ENCODE results near the gene GMDS. TPM values are rescaled to one million over a fixed set of nuclear protein-coding genes. Genes with fewer than 3 reads are reported as not detected.

The GMDS gene
- total RNA-seq, 1 experiment from 2014 or later, result 11.0 TPM

DNA sequence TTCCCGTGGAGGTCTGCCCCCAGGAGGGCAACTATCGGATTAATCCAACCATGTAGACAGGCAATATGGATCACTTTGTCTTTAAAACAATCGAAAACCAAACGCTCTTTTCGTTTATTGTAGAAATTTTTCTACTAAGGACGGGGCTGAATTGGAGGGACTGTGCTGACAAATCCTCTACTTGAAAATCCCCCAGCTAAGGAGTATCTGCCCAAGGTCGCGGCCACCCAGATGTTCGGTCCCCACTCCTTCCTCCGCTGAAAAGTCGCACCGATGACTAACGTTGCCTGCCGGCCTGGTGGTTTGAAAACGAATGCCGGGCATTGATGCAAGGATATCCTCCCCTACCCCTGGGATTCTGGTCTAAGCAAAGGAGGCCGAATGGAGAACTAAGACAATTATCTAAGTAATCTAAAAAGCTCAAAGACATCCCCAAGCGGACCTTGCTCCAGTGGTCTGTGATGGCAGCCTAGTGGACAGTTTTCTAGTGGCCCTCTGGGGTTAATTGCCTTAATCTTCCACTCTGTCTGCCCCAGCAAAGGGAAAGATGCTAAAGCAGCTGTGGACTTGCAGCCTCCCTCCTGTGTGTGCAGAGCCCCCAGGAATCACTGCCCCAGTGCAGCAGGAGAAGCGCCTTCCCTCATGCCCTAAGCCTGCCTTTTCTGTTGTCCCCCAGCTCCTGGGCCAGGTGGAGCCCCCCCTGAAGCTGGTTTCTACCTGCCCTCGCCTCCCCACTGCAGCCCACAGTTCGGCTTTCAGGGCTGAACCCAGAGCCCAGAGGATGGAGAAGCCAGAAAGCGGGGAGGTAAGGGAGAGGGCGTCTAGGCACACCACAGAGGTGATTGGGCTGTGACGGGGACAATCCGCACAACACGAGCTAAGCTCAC lies 639.3 kb downstream of the GMDS start:
- DNase-seq (ENCODE audit: low read depth), result no peak

DNA sequence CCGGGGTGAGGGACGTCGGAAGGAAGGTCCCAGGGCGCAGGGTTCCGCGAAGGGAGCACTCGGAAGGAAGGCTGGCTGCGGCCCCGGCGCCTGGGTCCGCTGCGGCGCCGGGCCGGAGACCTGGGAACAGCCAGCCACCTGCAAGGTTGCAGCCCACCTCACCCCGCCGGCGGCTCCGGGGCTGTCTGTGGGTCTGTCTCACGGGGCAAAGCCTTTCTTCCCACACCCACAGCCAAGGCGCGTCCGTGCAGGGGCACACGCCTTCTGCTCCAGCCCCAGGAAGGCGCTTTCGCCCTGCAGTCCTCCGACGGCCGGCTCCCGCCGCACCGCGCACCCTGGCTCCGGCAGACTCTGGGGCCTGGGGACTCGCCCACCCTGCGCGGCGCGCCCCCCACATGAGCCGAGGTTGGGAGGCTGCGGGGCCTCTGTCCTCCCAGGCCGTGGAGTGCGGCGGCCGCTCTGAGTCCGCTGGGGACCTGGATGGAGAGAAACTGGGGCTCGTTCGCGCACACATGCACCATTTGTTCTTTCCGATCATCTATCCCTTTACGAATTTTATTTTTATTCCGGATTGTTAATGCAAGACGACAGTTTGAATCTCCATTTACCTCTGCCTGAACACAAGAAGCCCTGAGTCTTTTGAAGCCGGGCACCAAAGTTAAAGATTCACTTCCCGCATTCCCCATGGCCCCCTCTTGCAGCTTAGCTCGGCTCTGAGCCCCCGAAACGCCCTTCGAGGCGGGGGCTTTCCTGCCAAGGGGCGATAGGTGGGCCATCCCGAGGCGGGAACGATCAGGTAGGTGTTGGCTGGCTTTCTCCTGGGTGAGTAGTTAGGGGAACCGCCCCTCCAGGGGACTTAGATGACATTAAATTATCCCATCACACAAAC lies 640.2 kb downstream of the GMDS start:
- no peak for DNase-seq (ENCODE audit: low read depth)

DNA sequence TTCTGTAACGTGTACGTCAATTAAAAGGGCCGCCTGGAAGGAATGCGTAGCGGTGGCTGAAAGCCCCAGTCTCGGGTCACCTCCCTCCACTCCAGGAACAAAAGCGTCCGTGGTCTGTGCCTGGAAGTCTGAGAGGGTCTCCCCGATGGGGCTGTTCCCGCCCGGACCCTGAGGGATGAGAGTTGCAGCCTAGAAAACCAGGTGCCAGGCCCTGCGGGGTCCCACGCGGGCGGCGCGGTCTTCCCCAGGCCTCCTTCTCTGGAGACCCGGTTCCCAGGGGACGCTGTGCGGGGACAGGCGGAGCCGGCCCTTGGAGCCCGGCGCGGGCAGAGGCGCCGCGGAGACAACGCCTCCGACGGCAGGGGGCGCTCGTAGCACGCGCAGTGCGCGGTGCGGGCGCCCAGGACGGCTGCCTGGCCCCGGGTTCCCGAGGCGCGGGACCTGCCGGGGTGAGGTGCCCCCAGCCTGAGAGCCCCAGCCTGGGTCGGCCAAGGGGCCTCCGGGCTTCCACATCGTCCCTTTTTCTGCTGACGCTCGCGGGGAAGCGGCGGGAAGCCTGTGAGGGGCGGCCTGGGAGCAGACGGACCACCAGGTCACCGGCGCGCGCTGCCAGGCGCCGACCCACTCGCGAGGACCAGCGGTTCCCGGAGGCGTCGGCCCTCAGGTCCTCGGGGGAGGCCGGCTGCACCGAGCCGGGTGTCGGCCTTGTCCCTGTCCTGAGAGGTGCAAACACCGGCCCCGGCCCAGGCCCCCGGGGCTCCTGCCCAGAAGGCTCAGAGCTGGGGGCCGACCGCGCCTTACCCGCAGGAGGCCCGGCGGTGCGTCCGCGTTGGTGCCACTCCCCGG lies 641.0 kb downstream of the GMDS start:
- DNase-seq (ENCODE audit: low read depth), result peak; percentile 26

DNA sequence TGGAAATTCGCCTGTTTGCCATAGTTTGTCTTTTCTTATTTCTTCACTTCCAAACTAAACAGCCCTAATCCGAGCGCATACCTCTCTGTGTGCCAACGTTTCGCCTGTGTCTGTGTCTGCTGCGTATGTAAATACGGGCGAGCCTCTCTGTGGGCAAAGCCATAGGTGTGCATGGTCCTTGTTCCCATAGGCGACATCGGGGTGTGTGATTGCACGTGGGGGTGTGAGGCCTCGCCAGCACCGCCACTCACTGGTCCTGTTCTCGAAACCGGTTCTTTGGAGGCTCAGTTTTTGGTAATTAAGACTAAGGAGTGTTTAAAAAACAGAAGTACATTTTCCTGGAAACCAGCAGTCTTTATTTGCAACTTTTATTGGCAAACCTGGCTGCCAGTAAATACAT lies 641.7 kb downstream of the GMDS start:
- DNase-seq (ENCODE audit: low read depth), result no peak

DNA sequence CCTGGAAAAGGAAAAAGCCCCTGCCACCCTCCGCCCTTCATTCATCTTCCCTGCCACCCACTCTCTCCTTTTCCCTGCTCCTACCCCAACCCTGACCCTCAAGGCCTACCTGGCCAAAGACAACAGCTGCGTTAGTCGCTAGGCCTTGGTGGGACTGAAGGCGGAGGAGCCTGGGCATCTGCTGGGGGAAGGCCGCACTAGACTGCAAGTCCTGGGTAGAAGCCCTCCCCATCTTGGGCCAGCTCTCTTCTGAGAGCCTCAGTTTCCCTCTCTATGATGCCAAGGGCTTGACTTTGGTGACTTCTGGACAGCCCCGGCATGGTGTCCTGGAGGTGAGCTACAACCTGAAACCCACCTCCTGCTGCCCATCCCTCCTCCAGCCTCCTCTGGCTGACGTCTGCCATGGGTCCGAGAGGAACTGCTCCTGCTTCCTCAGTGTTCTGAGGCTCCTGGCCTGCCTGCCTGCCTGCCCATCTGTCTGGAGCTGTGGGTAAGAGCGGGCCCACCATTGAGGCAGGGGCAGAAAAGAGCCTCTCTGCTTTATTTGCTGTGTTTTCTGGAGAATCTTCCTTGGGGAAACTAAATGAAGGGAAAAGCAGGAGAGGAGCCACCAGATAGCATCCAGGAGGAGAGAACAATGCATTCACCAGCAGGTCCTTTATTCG lies 643.2 kb downstream of the GMDS start:
- DNase-seq (ENCODE audit: low read depth), result no peak

DNA sequence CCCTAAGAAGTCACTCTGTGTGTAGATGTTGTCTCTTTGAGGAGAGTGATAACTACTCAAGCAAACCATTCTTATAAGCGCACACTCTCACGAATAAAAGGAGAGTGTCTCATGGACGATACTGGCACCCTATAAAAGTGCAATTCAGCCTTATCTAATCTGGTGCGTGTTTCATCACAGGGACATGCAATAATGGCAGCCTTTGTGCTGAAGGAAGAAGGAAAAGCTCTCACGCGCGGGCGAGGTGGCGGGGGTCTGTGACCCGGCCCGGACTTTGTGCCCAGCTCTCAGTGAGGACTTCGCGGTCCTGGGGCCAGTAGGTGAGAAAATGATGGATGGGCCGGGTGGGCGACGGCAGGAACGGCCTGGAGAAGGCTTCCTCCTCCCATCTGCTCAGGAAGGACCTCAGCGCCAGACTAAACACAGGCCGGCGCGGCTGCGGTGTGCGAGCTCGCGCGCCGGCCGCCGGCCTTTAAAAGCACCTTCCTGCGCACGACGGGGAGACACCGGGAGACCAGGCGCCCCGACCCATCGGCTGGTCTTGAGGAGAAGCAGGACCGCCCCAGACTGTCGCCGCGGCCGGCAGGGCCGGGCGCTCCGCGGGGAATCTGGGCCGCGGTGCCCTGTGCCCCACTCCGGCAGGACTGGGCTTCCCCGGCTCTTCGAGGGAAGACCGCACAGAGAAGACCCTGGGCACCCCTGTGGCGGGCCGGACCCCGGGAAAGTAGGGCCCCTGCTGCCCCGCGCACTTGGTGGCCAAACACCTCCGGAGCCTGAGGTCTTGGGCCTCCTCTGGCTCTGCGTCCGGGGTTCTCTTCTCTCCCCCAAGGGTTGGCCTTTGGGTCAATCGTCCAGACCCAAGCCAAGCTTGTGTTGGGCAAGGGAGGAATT lies 644.0 kb downstream of the GMDS start:
- DNase-seq (ENCODE audit: low read depth), result no peak

DNA sequence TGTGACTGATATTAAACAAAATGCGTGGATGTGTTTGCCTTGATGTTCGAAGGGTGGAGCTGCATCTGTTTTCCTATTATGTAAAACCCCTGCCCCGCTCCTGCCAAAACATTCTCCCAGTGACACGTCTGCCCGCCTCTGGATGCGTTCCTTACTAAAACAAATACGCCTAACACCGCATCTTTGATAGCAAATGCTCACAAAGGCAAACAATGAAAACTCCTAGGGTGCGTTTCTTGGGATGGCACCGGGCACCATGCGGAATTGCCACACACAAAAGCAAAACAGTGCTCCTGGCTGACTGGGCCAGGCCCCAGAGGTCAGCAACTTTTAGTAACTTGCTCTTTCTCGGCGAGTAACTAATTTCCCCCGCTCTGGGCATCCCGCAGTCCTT lies 644.6 kb downstream of the GMDS start:
- no peak for DNase-seq (ENCODE audit: low read depth)

DNA sequence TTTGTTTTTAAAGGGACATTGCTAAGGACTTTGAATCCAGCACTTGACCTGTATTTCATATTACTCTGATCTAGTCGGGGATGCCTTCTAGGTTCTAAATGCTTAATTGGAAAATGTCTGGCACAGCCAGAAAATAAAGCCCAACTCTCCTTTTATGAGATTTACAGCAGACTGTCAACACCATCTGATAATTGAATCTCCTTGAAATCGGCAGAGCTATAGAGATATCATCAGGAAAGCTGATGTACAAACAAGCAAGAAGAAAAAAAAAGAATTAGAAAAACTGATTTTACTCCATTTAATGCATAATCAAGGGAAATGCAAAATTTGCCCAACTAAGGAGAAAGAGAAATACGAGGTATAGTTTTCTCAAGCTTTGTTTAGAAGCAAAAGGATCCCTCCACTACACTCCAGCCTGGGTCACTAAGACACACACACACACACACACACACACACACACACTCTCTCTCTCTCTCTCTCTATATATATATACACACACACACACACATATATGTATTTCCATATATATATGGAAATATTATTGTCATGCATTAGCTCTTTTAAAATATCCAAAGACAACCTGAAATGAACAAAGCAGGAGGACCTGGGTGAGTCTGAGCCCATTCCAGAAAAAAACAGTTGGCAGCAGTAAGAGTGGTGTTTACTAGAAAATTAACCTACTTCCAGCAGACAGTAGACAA lies 645.2 kb downstream of the GMDS start:
- DNase-seq (ENCODE audit: low read depth), result no peak

DNA sequence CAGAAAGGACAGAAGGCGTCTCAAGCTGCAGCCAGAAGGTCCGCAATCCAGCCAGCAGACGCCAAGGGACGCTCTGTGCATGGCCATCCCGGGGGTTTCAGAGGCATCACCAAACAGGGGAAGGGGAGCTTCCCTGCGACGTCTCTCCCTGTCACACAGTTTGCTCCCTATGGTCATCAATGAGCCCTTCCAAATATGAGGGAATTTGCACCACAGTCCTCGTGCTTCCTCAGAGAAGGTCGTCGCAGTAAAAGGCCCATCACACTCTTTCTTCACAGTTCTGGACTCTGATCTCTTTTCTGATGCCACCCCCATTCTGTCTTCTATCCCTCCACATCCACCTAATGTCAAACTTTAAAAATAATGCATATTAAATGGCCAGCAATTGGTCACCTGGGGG lies 645.9 kb downstream of the GMDS start:
- DNase-seq (ENCODE audit: low read depth), result no peak

DNA sequence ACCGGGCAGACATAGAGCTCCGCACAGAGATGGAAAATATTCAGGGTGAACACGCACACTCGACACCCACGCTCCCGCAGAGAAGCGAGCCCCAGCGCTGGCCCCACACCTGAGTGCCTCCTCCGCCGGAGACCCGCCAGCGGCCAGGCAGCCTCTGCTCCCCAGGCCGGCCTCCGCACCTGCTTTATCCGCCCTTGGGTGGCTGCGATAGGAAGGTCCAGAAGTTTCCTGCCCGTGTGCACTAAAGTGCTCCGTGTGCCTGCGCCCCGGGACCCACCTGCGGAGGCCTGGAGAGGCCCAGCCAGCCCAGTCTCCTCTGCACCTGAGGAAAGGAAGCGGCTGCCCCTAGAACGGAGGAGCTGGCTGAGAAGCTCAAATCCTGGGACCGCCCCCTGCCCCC lies 646.5 kb downstream of the GMDS start:
- no peak for DNase-seq (ENCODE audit: low read depth)

DNA sequence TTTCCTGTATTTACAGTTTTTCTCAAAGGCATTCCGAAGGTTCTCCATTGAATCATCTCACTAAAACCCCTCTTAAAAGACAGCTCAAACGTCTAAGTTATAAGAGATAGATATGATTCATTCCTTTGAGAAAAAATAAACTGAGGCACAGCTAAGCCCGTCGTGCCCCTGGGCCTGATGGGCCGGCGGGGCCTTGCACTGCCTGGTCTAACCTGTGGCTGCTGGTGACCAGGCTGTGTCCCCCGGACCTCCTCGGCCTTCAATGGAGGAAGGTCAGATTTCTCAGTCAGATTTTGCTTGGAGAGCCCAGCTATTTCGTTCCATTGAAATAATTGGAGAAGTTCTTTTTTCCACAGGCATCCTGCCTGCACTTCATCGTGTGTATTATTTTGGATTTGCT lies 647.0 kb downstream of the GMDS start:
- no peak for DNase-seq (ENCODE audit: low read depth)

DNA sequence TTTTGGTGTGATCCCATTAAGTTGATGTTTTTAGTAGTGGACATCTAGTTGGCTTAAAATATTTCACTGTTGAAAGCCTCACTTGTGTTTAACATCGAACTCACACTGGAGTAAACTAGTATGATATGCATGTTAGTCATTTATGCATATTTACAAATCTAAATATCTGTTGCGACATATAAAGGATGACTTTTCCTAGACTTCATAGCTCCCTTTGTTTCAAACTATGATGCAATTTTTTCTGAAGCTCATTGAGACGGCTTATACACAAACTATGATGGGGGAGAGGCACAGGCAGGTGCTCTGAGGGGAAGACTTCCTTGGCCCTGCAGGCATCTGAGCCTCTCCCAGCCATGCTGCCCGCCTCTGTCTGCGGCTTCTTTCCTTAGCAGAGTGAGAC lies 647.5 kb downstream of the GMDS start:
- DNase-seq (ENCODE audit: low read depth), result peak; percentile 51

DNA sequence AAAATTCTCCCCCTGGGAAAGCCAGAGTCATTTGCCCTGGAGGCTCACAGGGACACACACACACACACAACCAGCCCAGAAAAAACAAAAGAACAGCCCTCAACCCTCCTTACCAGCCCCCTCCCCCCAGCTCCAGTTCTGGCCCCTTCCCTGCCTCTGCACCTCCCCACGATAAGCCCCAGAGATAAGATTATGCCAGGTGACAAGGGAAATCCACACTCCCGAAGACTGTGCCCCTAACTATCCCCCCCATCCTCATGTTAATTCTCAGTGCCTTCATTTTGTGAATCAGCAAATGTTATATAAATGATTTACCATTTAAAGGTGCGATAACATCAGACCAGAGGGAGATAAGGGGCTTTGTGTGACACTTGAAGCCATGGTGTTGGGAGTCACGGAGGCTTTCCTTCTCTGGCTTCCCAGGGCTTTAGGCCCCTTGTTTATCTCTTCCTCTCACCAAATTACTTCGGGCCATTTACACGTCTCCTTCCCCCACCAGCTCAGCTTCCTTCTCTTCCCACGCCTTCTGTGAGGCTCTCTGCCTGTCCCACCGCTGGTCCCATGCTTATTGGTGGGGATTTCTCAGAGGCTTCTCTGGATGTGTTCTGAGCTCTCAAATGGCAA lies 648.2 kb downstream of the GMDS start:
- DNase-seq (ENCODE audit: low read depth), result no peak

DNA sequence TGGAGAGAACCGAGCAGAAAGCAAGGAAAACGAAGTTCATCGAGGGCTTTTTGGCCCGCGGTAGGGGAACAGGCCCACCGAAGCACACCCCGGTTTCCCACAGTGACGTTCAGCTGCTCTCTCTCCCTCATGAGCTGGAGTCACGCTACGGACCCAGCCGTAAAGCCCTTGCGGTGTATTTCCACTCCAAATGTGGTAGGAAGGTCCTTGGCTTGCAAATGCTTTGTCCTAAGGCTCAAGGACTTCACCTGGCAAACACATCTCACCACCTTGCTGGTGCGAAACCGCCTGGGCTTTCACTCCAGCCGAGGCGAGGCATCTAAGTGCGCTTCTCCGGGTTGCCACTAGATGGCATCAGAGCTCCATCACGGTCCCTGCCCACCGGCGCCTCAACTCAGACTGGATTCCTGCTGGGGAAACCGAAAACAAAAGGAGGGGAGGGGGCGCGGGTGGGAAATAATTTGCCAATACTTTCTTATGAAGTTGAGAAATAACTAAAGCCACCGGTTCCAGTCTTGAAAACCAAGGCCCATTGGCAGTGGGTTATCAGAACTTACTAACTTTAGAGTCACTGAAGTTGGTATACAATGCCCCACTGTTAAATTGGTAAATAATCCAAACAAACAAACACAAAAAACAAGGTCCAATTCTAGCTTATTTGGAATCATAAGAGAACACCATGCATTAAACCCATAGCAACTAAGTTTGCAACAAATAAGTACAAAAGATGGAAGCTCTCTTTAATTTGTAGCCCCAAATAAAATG lies 649.1 kb downstream of the GMDS start:
- DNase-seq (ENCODE audit: low read depth), result peak; percentile 26

DNA sequence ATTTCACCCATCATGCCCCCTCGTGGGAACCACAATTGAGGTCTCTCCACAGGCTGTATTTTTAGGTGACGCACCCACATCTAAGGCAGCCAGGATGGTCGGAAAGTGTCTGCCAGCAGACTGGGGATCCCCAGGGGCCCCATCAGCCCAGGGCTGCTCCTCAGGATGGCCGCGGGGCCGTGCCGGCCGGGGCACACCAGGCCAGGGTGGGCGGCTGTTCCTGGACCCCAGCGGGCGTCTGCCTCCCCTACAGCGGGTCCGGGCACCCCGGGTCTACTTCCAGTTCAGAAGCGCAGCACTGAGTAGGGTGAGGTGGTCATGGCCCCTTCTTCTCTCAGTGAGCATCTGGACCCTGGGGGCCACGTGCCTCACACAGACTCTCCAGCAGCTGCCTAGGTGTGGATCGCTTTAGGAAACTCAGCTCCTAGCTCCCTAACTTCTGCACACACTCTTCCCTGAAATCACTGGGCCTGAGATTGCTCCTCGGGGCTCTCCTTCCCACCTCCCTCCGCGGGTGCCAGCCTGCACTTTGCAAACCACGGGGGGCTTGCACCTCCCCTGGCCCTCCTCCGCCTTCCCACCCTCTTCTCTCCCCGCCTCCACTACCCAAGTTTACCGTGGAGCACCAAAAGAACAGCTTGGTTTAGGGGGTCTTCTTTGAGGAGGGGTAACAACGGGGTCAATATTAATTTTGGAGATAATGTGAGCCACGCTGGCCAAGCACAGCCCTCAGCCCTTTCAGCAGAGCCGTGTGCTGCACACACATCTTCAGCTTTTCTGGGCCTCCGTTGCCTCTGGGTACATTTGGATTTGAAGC lies 649.9 kb downstream of the GMDS start:
- no peak for DNase-seq (ENCODE audit: low read depth)

DNA sequence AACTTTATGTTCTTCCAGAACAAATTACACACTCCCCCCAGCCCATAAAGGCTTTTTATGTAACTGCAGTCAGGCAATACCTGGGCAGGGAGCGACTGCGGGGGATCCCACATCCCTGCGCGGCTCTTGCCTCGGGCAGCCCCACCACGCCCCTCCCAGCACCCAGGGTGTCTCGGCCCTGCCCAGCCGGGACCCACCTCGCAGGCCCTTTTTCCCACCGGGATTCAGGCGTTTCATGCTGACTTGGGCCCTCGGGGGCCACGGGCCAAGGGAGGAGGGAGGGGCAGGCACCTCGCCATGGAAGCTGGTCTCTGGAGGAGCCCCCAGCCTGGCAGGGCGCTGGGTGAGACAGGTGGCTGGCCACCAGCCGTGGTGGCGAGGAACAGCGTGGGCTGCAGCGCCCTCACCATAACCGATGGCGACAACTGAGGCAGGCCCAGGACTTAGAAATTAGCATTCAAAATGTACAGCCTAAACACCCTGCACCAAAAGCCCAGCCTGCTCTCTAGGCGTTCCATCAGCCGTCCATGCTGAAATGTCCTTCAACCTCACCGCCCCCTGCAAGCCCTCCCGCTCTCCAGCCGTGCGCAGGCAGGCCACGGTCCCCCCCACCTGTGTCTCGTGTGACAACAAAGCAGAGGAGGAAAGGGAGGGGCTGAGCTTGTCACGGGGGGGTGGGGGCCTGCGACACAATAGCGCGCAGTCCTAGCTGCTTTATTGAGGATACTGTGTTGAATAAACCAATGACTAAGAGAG lies 650.8 kb downstream of the GMDS start:
- DNase-seq (ENCODE audit: low read depth), result no peak

DNA sequence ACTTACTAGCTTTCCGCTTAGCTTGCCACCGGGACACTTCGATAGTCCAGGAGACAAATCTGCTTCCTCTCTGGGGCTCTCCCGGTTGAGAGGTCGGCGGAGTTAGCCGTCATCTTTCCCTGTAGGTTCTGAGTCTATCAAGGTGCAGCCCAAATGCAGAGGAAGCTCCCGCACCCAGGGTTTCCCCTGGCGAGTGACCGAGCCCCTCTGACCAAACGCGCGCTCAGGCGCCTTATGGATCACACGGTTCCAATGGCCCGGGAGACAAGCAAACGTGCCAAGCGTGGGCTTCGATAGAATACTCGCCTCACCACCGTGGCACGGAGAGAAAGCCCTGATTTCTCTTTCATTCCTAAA lies 651.5 kb downstream of the GMDS start:
- no peak for DNase-seq (ENCODE audit: low read depth)
